ENCODE data around the gene ROR1. TPM values are rescaled to one million over a fixed set of nuclear protein-coding genes. Genes with fewer than 3 reads are reported as not detected.

Gene ROR1
- total and polyA plus RNA-seq, 2 of the 13 experiments (the other 11 are each of a cell fraction or from before 2014, with no cell fraction given) = 0.58 to 2.3 TPM

GRCh38 chr1:63773815-63774616 is at the start of gene ROR1 (continued):
- TF ChIP-seq ZNF362 (CRISPR knock-in tag; IDR thresholded peaks at IDR 0.05; ENCODE audit: borderline replicate concordance) (0 out of 2 replicates have a peak, but pooled peaks have one; percentile 21), SPEN (CRISPR knock-in tag; IDR thresholded peaks at IDR 0.05; ENCODE audit: low read depth) (peak; percentile 52; the same call in 1 of the 2 replicates), KMT2A (CRISPR knock-in tag; IDR thresholded peaks at IDR 0.05) (peak; percentile 62), ZNF329 (CRISPR knock-in tag; IDR thresholded peaks at IDR 0.05; ENCODE audit: low read depth) (0 out of 2 replicates have a peak, but pooled peaks have one; percentile 41), BORCS8-MEF2B (CRISPR knock-in tag; IDR thresholded peaks at IDR 0.05) (peak; percentile 67), CCDC6 (CRISPR knock-in tag; IDR thresholded peaks at IDR 0.05) (peak; percentile 82; the same call in 1 of the 2 replicates), DNMT1 (CRISPR knock-in tag; IDR thresholded peaks at IDR 0.05) (peak; percentile 59; the same call in 1 of the 2 replicates), ZNF800 (CRISPR knock-in tag; IDR thresholded peaks at IDR 0.05) (peak; percentile 98), IRF2 (CRISPR knock-in tag; IDR thresholded peaks at IDR 0.05) (peak; percentile 25; the same call in 1 of the 2 replicates), ARID5B (CRISPR knock-in tag; IDR thresholded peaks at IDR 0.05) (peak; percentile 36; the same call in 1 of the 2 replicates), ZNF749 (CRISPR knock-in tag; IDR thresholded peaks at IDR 0.05; ENCODE audit: borderline replicate concordance) (no peak), ZNF713 (CRISPR knock-in tag; IDR thresholded peaks at IDR 0.05) (no peak), MYPOP (CRISPR knock-in tag; IDR thresholded peaks at IDR 0.05) (peak; percentile 93), SP140L (CRISPR knock-in tag; IDR thresholded peaks at IDR 0.05; ENCODE audit: borderline replicate concordance) (no peak), MTF2 (CRISPR knock-in tag; IDR thresholded peaks at IDR 0.05; ENCODE audit: borderline replicate concordance) (0 out of 2 replicates have a peak, but pooled peaks have one; percentile 40)

Measured in HepG2 (cell line).